A549 (cell line): ENCODE data around the gene KRTAP9-8. TPM values are rescaled to one million over a fixed set of nuclear protein-coding genes. Genes with fewer than 3 reads are reported as not detected.
"Not testable (repeated sequence)": the region's sequence is repeated elsewhere in the genome, so short reads cannot be mapped to it uniquely, and the experiment has no call there.

Experiments used
- ATAC-seq, 2 experiments: fragments of 200-7000 bp in 1 of 2; fragments of >200 bp in 1 of 2; cut with Nextera tagmentation in 1 of 2; cut with Tn5 transposase in 1 of 2; 3 replicates each; pipeline versions ENCODE4 v1.8.0 to v1.9.1; 2018 to 2020; ENCODE audit warnings: mild to moderate bottlenecking in 1 of 2, moderate library complexity in 1 of 2
- CTCF ChIA-PET: fragments of 300-600 bp; sonication (Branson Sonifier 250); formaldehyde crosslinking; extraction: SDS; loops from one replicate; lab custom pipeline; 2021; ENCODE audit warnings: antibody characterized with exemption, inconsistent platforms; lab: Yijun Ruan, JAX
- POLR2A ChIA-PET: fragments of 350-600 bp; formaldehyde crosslinking; extraction: SDS; loops from one replicate; lab custom pipeline; 2021; ENCODE audit warnings: antibody characterized with exemption, inconsistent platforms; lab: Yijun Ruan, JAX
- DNase-seq, 2 experiments: peaks; one replicate each; pipeline versions ENCODE4 v3.0.0 to v3.0.0-alpha.2; 2011 to 2016; ENCODE audit warnings: low read depth in 1 of 2, low spot score in 1 of 2
- FAIRE-seq: peaks from 2 replicates; lab custom pipeline; 2011; peaks lifted over from hg19 to GRCh38; lab: Jason Lieb, UNC
- H3K27ac ChIP-seq, 2 experiments: fragments of >200 bp; sonication (Bioruptor Twin); formaldehyde crosslinking; 3 replicates each; pipeline ENCODE4 v1.5.1; 2016 to 2017
- H3K4me1 ChIP-seq: fragments of >200 bp; sonication (Bioruptor Twin); formaldehyde crosslinking; 3 replicates; pipeline ENCODE4 v1.6.1; 2016
- H3K4me2 ChIP-seq: fragments of >200 bp; sonication (Bioruptor Twin); formaldehyde crosslinking; 3 replicates; pipeline ENCODE4 v1.6.1; 2016
- H3K4me3 ChIP-seq: fragments of >200 bp; sonication (Bioruptor Twin); formaldehyde crosslinking; 3 replicates; pipeline ENCODE4 v1.5.1; 2016
- H3K9me3 ChIP-seq: fragments of >200 bp; sonication (Bioruptor Twin); formaldehyde crosslinking; 3 replicates; pipeline ENCODE4 v1.6.1; 2016
- BCL3 ChIP-seq: fragments of >200 bp; sonication (Bioruptor Twin); formaldehyde crosslinking; IDR thresholded peaks from 3 replicates; pipeline ENCODE4 v1.6.1; 2016
- CHD2 ChIP-seq: fragments of 150-350 bp; IDR thresholded peaks from 2 replicates; pipeline ENCODE4 v1.6.1; 2014; ENCODE audit warnings: low read length; ENCODE audit not compliant: partially characterized antibody
- ESRRA ChIP-seq: fragments of 150-350 bp; IDR thresholded peaks from 2 replicates; pipeline ENCODE4 v1.6.1; 2014; ENCODE audit warnings: mild to moderate bottlenecking, low read length, borderline replicate concordance
- FOSB ChIP-seq: fragments of 250-450 bp; sonication (Bioruptor Pico); IDR thresholded peaks from 2 replicates; pipeline ENCODE4 v1.5.0; 2020; ENCODE audit warnings: mild to moderate bottlenecking, moderate library complexity
- GATA3 ChIP-seq: IDR thresholded peaks from 2 replicates; pipeline ENCODE4 v1.6.1; 2012; ENCODE audit warnings: borderline replicate concordance
- HES2 ChIP-seq: fragments of >200 bp; sonication (Bioruptor Twin); formaldehyde crosslinking; IDR thresholded peaks from 2 replicates; pipeline ENCODE4 v1.6.1; 2016
- KDM5A ChIP-seq: fragments of 200-600 bp; sonication (generic); IDR thresholded peaks from 2 replicates; pipeline ENCODE4 v1.6.1; 2016; ENCODE audit warnings: antibody characterized with exemption, mild to moderate bottlenecking
- MAZ ChIP-seq: fragments of 150-350 bp; IDR thresholded peaks from 2 replicates; pipeline ENCODE4 v1.6.1; 2014; ENCODE audit warnings: antibody characterized with exemption, low read depth, low read length, borderline replicate concordance
- PBX3 ChIP-seq: IDR thresholded peaks from 2 replicates; pipeline ENCODE4 v1.6.1; 2012
- RAD21 ChIP-seq, 2 experiments: fragments of >200 bp in 1 of 2; sonication (Bioruptor Twin) in 1 of 2; formaldehyde crosslinking in 1 of 2; IDR thresholded peaks in 1 of 2; conservative IDR thresholded peaks in 1 of 2; 2 replicates in 1 of 2; 3 replicates in 1 of 2; pipeline ENCODE4 v1.6.1; 2012 to 2018; ENCODE audit warnings: inconsistent platforms in 1 of 2
- WGBS: methylation state at CpG from one replicate; pipeline ENCODE4 v1.1.6; 2017; ENCODE audit errors: missing lambda C conversion rate; 5-methylcytosine and 5-hydroxymethylcytosine counted together
- polyA plus RNA-seq, 4 experiments: library from polyadenylated mRNA; depleted of rRNA in 3 of 4; stranded (reverse); fragments of >200 nt; fragmentation: RNase III in 1 of 4; extraction: RNeasy Plus Mini Kit Qiagen cat#74134 plus additional on column Dnase treatment in 1 of 4; gene quantifications; 2 replicates in 3 of 4; 3 replicates in 1 of 4; pipeline ENCODE4 v1.2.3, GENCODE V29; 2011 to 2017

The KRTAP9-8 gene
- polyA plus RNA-seq, 2 of the 4 experiments (the other 2 are of a cell fraction): not detected

- CTCF ChIA-PET: no interaction called here
- whole genome bisulfite sequencing: 61% methylated on average over 3 of the region's 3 CpGs
These were observed 29.9 kb downstream of the KRTAP9-8 start for GRCh38 chr17:41267711-41268110.

GRCh38 chr17:41271323-41271722, 33.5 kb downstream of the KRTAP9-8 start:
- FAIRE-seq, H3K27ac ChIP-seq, H3K9me3 ChIP-seq, ATAC-seq, DNase-seq, H3K4me1 ChIP-seq, POLR2A ChIA-PET, H3K4me2 ChIP-seq, H3K4me3 ChIP-seq: not testable (repeated sequence)
- 0% methylated on average over 1 of the region's 1 CpG for WGBS
- CTCF ChIA-PET: interaction anchor here (0.8 kb wide), 1 partner anchor 277 kb away, joined by 3 read pairs; no protein-coding TSS in a partner anchor

More at GRCh38 chr17:41267711-41268110, 29.9 kb downstream of the KRTAP9-8 start:
- no peaks in the 10 kb centered on the region for H3K4me1 ChIP-seq
- H3K4me2 ChIP-seq: no peak overlapping the region
- DNase-seq (no peak), ATAC-seq (no peak), FAIRE-seq (no peak)
- no peak for TF ChIP-seq PBX3
- no peaks in the 10 kb centered on the region for H3K9me3 ChIP-seq
- POLR2A ChIA-PET: no interaction called here
- H3K27ac ChIP-seq: no peak overlapping the region
- H3K4me3 ChIP-seq: no peak overlapping the region

GRCh38 chr17:41271858-41272257, 34.1 kb downstream of the KRTAP9-8 start:
- H3K4me1 ChIP-seq: no peaks in the 10 kb centered on the region
- 8% methylated on average over 1 of the region's 1 CpG for WGBS
- no peak overlapping the region for H3K27ac ChIP-seq
- TF ChIP-seq HES2 (no peak), BCL3 (no peak), ESRRA (no peak), MAZ (no peak), GATA3 (no peak), FOSB (CRISPR knock-in tag) (no peak), CHD2 (no peak), KDM5A (no peak), RAD21 (conservative IDR thresholded peaks at IDR 0.05 in 1 of 2, IDR thresholded peaks at IDR 0.05 in 1 of 2) (no peak)
- no peak overlapping the region for H3K4me3 ChIP-seq
- FAIRE-seq (peak; percentile 49), DNase-seq (no peak), ATAC-seq (no peak)
- CTCF ChIA-PET: interaction anchor here (0.8 kb wide), 1 partner anchor 277 kb away, joined by 3 read pairs; no protein-coding TSS in a partner anchor
- POLR2A ChIA-PET: no interaction called here
- H3K4me2 ChIP-seq: no peak overlapping the region
- H3K9me3 ChIP-seq: no peaks in the 10 kb centered on the region

GRCh38 chr17:41275648-41276190, 37.9 kb downstream of the KRTAP9-8 start, which contains the start of gene KRTAP9-7:
KRTAP9-7 (plus strand) TSS chr17:41275698; CDS start chr17:41275698, 0 bp downstream.
- ATAC-seq, H3K4me3 ChIP-seq, H3K9me3 ChIP-seq, H3K4me1 ChIP-seq, DNase-seq, FAIRE-seq, H3K27ac ChIP-seq, POLR2A ChIA-PET, H3K4me2 ChIP-seq: not testable (repeated sequence)
- 88% methylated on average over 2 of the region's 3 CpGs for WGBS
- CTCF ChIA-PET: interaction anchor here (1.0 to 1.1 kb wide), 2 partner anchors 11 to 108 kb away, joined by 3 to 4 read pairs; no protein-coding TSS in a partner anchor
